ENCODE results near the gene ZBTB16.
"Not testable (repeated sequence)": the region's sequence is repeated elsewhere in the genome, so short reads cannot be mapped to it uniquely, and the experiment has no call there.

- TF ChIP-seq REST (IDR thresholded peaks at IDR 0.05; ENCODE audit: borderline replicate concordance); CTCF (IDR thresholded peaks at IDR 0.05; ENCODE audit: poor library complexity, severe bottlenecking); POLR2AphosphoS5 (IDR thresholded peaks at IDR 0.05); EZH2 (IDR thresholded peaks at IDR 0.05; ENCODE audit: borderline replicate concordance, insufficient read depth, low read length, poor library complexity, severe bottlenecking); EP300 (conservative IDR thresholded peaks at IDR 0.05; ENCODE audit: poor library complexity, severe bottlenecking); TAF1 (IDR thresholded peaks at IDR 0.05; ENCODE audit: low read depth): not testable (repeated sequence)
These were observed 9.7 kb upstream of the ZBTB16 start for GRCh38 chr11:114049766-114050165.
